ENCODE results near the gene SDHB.
A peak's percentile ranks its signal among the peaks of the same experiment; 100 is the strongest.

The SDHB gene

DNA sequence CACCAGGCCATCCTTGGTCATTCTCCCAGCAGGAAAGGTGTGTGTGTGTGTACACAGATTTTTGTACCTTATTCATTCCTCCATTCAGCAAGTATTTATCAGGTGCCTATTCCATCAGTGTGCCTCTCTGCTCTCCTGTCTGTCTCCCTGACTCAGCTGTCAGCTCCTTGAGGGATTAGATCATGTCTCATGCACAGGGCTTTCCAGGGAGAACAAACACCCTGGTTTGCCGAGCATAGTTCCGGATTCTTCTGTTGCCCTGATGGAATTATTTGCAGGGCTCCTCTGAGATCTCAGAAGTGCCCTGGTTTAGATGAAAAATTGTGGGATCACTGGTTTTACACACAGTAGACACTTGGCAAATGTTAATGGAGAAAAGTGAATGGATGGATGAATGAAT lies 8.1 kb upstream of the SDHB start:
- DNase-seq (ENCODE audit: low read depth, low spot score), result no peak
- H3K9me3 ChIP-seq (ENCODE audit: insufficient read depth, low read length), result peaks cover 15% of the 10 kb centered on the region
- peaks cover 3% of the 10 kb centered on the region for H3K4me1 ChIP-seq (ENCODE audit: insufficient read depth, insufficient read length)
- H3K9ac ChIP-seq (ENCODE audit: insufficient read length, low read depth), result no peak overlapping the region
- H3K27me3 ChIP-seq (ENCODE audit: insufficient read depth, insufficient read length), result no peaks in the 10 kb centered on the region
- TF ChIP-seq ZNF274 (IDR thresholded peaks at IDR 0.05; ENCODE audit: low read depth, low read length) (no peak), SUZ12 (IDR thresholded peaks at IDR 0.05; ENCODE audit: extremely low read depth, insufficient read depth, insufficient read length) (no peak), YY1 (IDR thresholded peaks at IDR 0.05; ENCODE audit: insufficient read depth, insufficient read length) (no peak)
- H3K36me3 ChIP-seq (ENCODE audit: insufficient read depth, insufficient read length, low read length), result no peaks in the 10 kb centered on the region
- H3K4me3 ChIP-seq (ENCODE audit: insufficient read length, low read depth), result no peak overlapping the region

- H3K9me3 ChIP-seq (ENCODE audit: insufficient read depth, low read length), result peaks cover 15% of the 10 kb centered on the region
- no peak overlapping the region for H3K4me3 ChIP-seq (ENCODE audit: insufficient read length, low read depth)
- H3K9ac ChIP-seq (ENCODE audit: insufficient read length, low read depth), result no peak overlapping the region
- H3K36me3 ChIP-seq (ENCODE audit: insufficient read depth, insufficient read length, low read length), result no peaks in the 10 kb centered on the region
- no peaks in the 10 kb centered on the region for H3K27me3 ChIP-seq (ENCODE audit: insufficient read depth, insufficient read length)
- no peak for DNase-seq (ENCODE audit: low read depth, low spot score)
- TF ChIP-seq ZNF274 (IDR thresholded peaks at IDR 0.05; ENCODE audit: low read depth, low read length) (no peak), YY1 (IDR thresholded peaks at IDR 0.05; ENCODE audit: insufficient read depth, insufficient read length) (no peak), SUZ12 (IDR thresholded peaks at IDR 0.05; ENCODE audit: extremely low read depth, insufficient read depth, insufficient read length) (no peak)
- H3K4me1 ChIP-seq (ENCODE audit: insufficient read depth, insufficient read length), result peaks cover 3% of the 10 kb centered on the region
Observed at GRCh38 chr1:17061486-17061885, 7.7 kb upstream of the SDHB start.

DNA sequence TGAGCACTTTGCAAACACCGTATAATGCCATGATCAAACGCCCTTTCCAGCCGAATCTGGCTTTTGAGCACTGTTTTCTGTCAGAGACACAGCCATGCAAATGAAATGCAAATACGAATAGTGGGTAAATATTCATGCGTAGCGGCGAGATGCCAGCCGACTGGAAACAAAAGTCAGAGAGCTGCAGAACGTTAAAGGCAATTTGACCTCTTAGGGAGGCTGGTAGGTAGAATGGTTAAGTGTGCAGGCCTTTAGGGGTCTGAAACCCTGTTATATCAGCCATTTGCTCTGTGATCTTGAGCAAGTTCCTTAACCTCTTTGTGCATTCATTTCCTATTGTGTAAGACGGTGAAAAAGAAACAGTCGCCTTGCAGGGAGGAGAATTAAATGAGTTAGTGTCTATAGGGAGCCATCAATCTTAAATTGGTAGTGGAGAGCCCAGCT lies 6.5 kb upstream of the SDHB start:
- no peak overlapping the region for H3K4me3 ChIP-seq (ENCODE audit: insufficient read length, low read depth)
- TF ChIP-seq ZNF274 (IDR thresholded peaks at IDR 0.05; ENCODE audit: low read depth, low read length) (no peak), SUZ12 (IDR thresholded peaks at IDR 0.05; ENCODE audit: extremely low read depth, insufficient read depth, insufficient read length) (no peak), YY1 (IDR thresholded peaks at IDR 0.05; ENCODE audit: insufficient read depth, insufficient read length) (no peak)
- H3K4me1 ChIP-seq (ENCODE audit: insufficient read depth, insufficient read length), result peaks cover 3% of the 10 kb centered on the region
- H3K36me3 ChIP-seq (ENCODE audit: insufficient read depth, insufficient read length, low read length), result no peaks in the 10 kb centered on the region
- H3K9me3 ChIP-seq (ENCODE audit: insufficient read depth, low read length), result peaks cover 10% of the 10 kb centered on the region
- no peak overlapping the region for H3K9ac ChIP-seq (ENCODE audit: insufficient read length, low read depth)
- no peaks in the 10 kb centered on the region for H3K27me3 ChIP-seq (ENCODE audit: insufficient read depth, insufficient read length)
- no peak for DNase-seq (ENCODE audit: low read depth, low spot score)

- peak; percentile 58 for DNase-seq (ENCODE audit: low read depth, low spot score)
- H3K9ac ChIP-seq (ENCODE audit: insufficient read length, low read depth), result no peak overlapping the region
- peaks cover 3% of the 10 kb centered on the region; the same call in 1 of the 2 replicates for H3K9me3 ChIP-seq (ENCODE audit: insufficient read depth, low read length)
- no peak for TF ChIP-seq YY1 (IDR thresholded peaks at IDR 0.05; ENCODE audit: insufficient read depth, insufficient read length)
- no peak for TF ChIP-seq SUZ12 (IDR thresholded peaks at IDR 0.05; ENCODE audit: extremely low read depth, insufficient read depth, insufficient read length)
- TF ChIP-seq ZNF274 (IDR thresholded peaks at IDR 0.05; ENCODE audit: low read depth, low read length), result no peak
- no peak overlapping the region for H3K4me3 ChIP-seq (ENCODE audit: insufficient read length, low read depth)
- no peaks in the 10 kb centered on the region for H3K27me3 ChIP-seq (ENCODE audit: insufficient read depth, insufficient read length)
- H3K36me3 ChIP-seq (ENCODE audit: insufficient read depth, insufficient read length, low read length), result no peaks in the 10 kb centered on the region
- H3K4me1 ChIP-seq (ENCODE audit: insufficient read depth, insufficient read length), result peaks cover 3% of the 10 kb centered on the region
Observed at GRCh38 chr1:17059391-17060305, 5.8 kb upstream of the SDHB start.

DNA sequence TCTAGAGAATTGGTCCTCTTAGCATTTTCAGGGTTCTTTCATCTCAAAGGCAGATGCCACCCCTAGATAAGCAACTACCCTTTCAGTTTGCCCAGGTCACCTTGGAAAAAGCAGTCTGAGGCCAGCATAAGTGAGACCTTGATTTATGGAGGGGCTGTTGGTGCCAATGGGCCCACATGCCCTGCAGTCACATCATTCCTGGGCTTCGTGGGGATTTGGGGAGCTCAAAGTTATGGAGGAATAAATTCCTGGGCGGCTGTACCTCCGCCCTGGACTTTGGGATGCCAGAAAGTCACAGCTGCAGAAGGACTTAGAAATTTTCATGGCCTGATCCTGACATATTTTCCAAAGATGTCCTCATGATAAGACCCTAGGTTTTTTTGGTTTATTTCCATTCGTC lies 2.7 kb upstream of the SDHB start:
- TF ChIP-seq YY1 (IDR thresholded peaks at IDR 0.05; ENCODE audit: insufficient read depth, insufficient read length) (no peak), SUZ12 (IDR thresholded peaks at IDR 0.05; ENCODE audit: extremely low read depth, insufficient read depth, insufficient read length) (no peak), ZNF274 (IDR thresholded peaks at IDR 0.05; ENCODE audit: low read depth, low read length) (no peak)
- Histone ChIP-seq H3K27me3 (ENCODE audit: insufficient read depth, insufficient read length) (no peaks in the 10 kb centered on the region), H3K4me1 (ENCODE audit: insufficient read depth, insufficient read length) (peaks cover 3% of the 10 kb centered on the region), H3K36me3 (ENCODE audit: insufficient read depth, insufficient read length, low read length) (peaks cover 4% of the 10 kb centered on the region), H3K9me3 (ENCODE audit: insufficient read depth, low read length) (no peaks in the 10 kb centered on the region), H3K4me3 (ENCODE audit: insufficient read length, low read depth) (no peak overlapping the region), H3K9ac (ENCODE audit: insufficient read length, low read depth) (no peak overlapping the region)
- DNase-seq (ENCODE audit: low read depth, low spot score), result no peak

DNA sequence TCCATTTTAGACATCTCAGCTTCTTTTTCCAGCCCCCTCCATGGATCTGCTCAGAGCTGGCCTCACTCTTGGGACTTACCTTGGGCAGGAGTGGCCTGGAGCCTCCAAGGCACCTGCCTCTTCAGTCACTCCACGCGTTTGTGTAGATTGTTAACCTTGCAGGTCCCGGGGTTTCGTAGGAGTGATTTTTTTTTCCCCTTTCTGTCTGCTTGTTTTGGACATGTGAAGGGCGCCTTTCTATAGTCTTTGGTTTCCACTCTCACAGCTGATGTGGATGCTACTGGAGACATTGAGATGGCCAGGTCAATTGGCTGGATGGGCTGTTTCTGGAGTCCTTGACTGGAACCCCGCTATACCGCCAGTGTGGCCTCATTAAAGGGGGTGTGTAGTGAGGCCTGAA lies 2.0 kb upstream of the SDHB start:
- Histone ChIP-seq H3K4me3 (ENCODE audit: insufficient read length, low read depth) (no peak overlapping the region), H3K9me3 (ENCODE audit: insufficient read depth, low read length) (no peaks in the 10 kb centered on the region), H3K9ac (ENCODE audit: insufficient read length, low read depth) (no peak overlapping the region), H3K4me1 (ENCODE audit: insufficient read depth, insufficient read length) (peaks cover 3% of the 10 kb centered on the region), H3K36me3 (ENCODE audit: insufficient read depth, insufficient read length, low read length) (peaks cover 12% of the 10 kb centered on the region), H3K27me3 (ENCODE audit: insufficient read depth, insufficient read length) (no peaks in the 10 kb centered on the region)
- no peak for DNase-seq (ENCODE audit: low read depth, low spot score)
- TF ChIP-seq ZNF274 (IDR thresholded peaks at IDR 0.05; ENCODE audit: low read depth, low read length) (no peak), SUZ12 (IDR thresholded peaks at IDR 0.05; ENCODE audit: extremely low read depth, insufficient read depth, insufficient read length) (no peak), YY1 (IDR thresholded peaks at IDR 0.05; ENCODE audit: insufficient read depth, insufficient read length) (no peak)

- H3K4me3 ChIP-seq (ENCODE audit: insufficient read length, low read depth), result peak overlapping the region; percentile 92
- H3K4me1 ChIP-seq (ENCODE audit: insufficient read depth, insufficient read length), result no peaks in the 10 kb centered on the region
- no peaks in the 10 kb centered on the region for H3K9me3 ChIP-seq (ENCODE audit: insufficient read depth, low read length)
- DNase-seq (ENCODE audit: low read depth, low spot score), result no peak
- H3K36me3 ChIP-seq (ENCODE audit: insufficient read depth, insufficient read length, low read length), result peaks cover 21% of the 10 kb centered on the region
- H3K9ac ChIP-seq (ENCODE audit: insufficient read length, low read depth), result peak overlapping the region; percentile 98
- TF ChIP-seq YY1 (IDR thresholded peaks at IDR 0.05; ENCODE audit: insufficient read depth, insufficient read length) (no peak), SUZ12 (IDR thresholded peaks at IDR 0.05; ENCODE audit: extremely low read depth, insufficient read depth, insufficient read length) (no peak), ZNF274 (IDR thresholded peaks at IDR 0.05; ENCODE audit: low read depth, low read length) (no peak)
- H3K27me3 ChIP-seq (ENCODE audit: insufficient read depth, insufficient read length), result no peaks in the 10 kb centered on the region
Observed at GRCh38 chr1:17053086-17053684, 647 bp downstream of the SDHB start.
